Stromal cell of bone marrow (primary cell): ENCODE results near the gene TRUB2.
"Not testable (repeated sequence)": the region's sequence is repeated elsewhere in the genome, so short reads cannot be mapped to it uniquely, and the experiment has no call there.

ENCODE experiments used
- DNase-seq: peaks from one replicate; pipeline ENCODE4 v3.0.0-alpha.2; 2012; ENCODE audit warnings: low read depth

Gene TRUB2

GRCh38 chr9:128340691-128341434 is 18.6 kb upstream of the TRUB2 start:
- no peak for DNase-seq

GRCh38 chr9:128339761-128340690 is 17.8 kb upstream of the TRUB2 start, which contains the start of gene SLC27A4:
TSS of gene SLC27A4 (plus strand) at chr9:128340527. CDS start at chr9:128343133, 2,606 bp downstream.
- peak; percentile 50 for DNase-seq

GRCh38 chr9:128338852-128339614 is 16.8 kb upstream of the TRUB2 start:
- not testable (repeated sequence) for DNase-seq

DNA sequence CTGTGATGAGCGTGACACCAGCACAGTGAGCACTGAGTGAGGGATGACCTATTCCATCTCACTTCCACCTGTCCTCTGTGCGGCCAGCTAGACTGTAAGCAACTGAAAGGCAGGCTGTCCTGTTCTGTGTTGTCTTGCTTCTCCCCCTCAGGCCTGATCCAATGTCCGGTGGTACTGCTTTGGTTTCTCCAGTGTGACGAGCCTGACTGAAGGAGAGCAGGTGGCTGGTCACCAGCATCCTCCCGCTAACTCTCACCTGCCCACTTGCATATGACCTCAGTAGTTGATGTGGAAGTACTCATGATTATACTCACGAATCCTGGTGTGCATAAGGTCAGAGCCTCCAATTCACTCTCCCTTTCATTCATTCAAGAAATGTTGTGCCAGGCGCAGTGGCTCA is 15.7 kb upstream of the TRUB2 start:
- DNase-seq = no peak

GRCh38 chr9:128335914-128336313 is 13.7 kb upstream of the TRUB2 start:
- no peak for DNase-seq

GRCh38 chr9:128335161-128335560 is 12.9 kb upstream of the TRUB2 start:
- DNase-seq = no peak

DNA sequence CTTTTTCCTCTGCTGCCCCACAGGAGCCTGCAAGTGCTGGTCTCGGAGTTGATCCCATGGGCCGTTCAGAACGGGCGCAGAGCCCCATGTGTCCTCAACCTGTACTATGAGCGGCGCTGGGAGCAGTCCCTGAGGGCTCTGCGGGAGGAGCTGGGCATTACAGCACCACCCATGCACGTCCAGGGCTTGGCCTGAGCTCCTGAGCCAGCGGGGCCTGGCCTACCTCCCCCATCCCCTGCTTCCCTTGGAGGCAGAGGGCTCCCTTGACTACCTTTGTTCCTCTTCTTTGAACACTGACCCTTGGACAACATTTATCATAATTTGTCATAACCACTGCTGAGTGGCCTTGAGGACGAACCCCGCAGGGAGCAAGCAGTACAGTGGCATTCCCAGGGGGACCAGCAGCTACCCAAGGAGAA is 11.2 kb upstream of the TRUB2 start:
- no peak for DNase-seq

- DNase-seq = no peak
Observed at GRCh38 chr9:128325629-128326028, 3.4 kb upstream of the TRUB2 start.

DNA sequence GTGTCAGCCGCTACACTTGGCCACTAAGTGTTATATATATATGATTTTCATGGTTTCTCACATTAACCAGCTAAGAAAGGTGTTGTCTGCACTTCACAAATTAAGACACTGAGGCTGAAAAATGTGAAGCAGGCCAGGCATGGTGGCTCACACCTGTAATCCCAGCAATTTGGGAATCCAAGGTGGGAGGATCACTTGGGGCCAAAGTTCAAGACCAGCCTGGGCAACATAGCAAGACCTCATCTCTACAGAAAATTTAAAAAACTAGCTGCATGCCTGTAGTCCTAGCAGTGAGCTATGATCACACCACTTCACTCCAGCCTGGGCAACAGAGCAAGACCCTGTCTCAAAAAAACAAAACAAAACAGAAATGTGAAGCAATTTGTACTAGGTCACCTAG is 2.2 kb upstream of the TRUB2 start:
- DNase-seq = no peak

GRCh38 chr9:128323791-128324190 is 1.5 kb upstream of the TRUB2 start:
- no peak for DNase-seq

- no peak for DNase-seq
Observed at GRCh38 chr9:128323212-128323730, 1.0 kb upstream of the TRUB2 start.

- DNase-seq = no peak
Observed at GRCh38 chr9:128321879-128322403, 306 bp downstream of the TRUB2 start.

DNA sequence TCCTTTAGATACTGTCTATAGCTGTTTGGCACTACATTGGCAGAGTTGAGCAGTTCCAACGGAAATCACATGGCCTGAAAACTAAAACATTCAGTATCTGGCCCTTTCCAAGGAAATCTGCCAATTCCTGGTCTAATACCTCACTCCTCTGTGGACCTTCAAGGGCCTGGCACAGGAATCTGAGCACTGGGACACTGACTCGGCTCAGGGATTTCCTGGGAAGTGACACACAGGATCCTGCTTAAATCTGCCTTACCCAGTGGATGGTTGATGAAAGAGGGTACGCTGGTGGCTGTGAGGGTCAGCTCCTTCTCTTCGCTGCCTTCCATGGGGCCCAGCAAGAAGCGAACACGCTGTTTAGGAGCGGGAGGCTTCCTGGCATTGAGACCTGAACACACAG is 904 bp downstream of the TRUB2 start:
- DNase-seq = no peak

- no peak for DNase-seq
Observed at GRCh38 chr9:128317629-128318028, 4.6 kb downstream of the TRUB2 start.

- DNase-seq = no peak
Observed at GRCh38 chr9:128316421-128316820, 5.8 kb downstream of the TRUB2 start.

- DNase-seq = no peak
Observed at GRCh38 chr9:128314697-128315096, 7.5 kb downstream of the TRUB2 start.

DNA sequence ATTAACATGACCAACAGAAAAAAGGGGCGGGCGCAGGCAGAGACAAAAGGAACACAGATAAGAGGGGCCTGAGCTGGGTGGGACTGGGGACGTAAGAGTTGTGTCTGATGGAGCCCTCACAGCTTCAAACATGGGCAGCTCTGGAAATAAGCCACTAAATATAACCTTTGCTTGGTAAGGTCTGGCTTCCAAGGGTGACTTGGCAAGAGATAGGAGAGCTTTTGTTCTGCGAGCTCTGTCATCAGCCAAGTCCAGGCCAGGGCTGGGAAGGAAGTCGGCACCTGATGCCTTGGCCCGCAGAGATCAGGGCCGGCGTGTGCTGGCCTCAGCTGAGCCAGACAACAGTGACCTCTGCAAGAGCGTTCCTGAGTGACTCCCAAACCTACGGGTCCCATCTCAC is 11.8 kb downstream of the TRUB2 start:
- DNase-seq = no peak

DNA sequence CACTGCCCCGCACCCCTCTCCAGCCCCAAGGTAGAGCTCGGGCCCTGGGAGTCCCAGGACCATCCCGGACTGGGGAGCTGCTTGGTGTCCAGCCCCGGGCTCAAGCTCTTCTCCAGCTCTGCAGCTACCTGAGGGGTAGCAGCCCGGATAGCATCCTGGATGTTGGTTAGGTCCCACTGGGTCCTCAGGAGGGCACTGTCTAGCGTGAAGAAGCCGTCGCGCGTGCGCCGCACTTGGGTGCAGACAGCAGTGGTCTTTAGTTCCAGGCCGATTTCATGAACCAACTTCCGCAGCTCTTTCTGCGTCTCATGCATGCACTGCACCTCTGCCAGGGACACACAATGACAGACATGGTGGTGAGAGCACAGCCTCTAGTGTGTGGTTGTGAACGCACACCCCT is 12.7 kb downstream of the TRUB2 start:
- DNase-seq = no peak

DNA sequence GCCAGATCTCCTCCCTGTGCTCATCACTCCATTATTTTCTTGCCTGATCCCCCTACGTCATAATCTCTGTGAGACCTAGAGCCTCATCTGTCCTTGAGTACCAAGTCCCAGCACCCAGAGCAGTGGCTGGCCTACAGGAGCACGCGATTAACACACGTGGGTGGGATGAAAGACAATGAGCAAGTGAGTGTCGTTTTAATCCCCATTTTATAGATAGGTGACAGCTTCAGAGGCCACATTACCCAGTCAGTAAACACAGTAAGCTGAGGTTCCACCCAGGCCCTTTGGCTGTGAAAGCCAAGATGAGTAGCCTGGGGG is 17.3 kb downstream of the TRUB2 start:
- DNase-seq = no peak

- DNase-seq = no peak
Observed at GRCh38 chr9:128304136-128304970, 17.9 kb downstream of the TRUB2 start.
